Activated B cell treated with CpG ODN at 0.5 μM for 24 hours (primary cell): ENCODE results near the gene STAT4. TPM values are rescaled to one million over a fixed set of nuclear protein-coding genes. Genes with fewer than 3 reads are reported as not detected.

Experiments
- ATAC-seq: fragments of 200-7000 bp; cut with Tn5 transposase; one replicate; pipeline ENCODE4 v1.10.0; 2021; ENCODE audit warnings: low read depth, mild to moderate bottlenecking, moderate library complexity
- CTCF ChIA-PET: fragments of 350-600 bp; sonication (Branson Sonifier 250); formaldehyde crosslinking; loops from one replicate; lab custom pipeline; 2021; ENCODE audit warnings: antibody characterized with exemption; lab: Charles Lee
- POLR2A ChIA-PET: fragments of 350-600 bp; sonication (Branson Sonifier 250); formaldehyde crosslinking; loops from one replicate; lab custom pipeline; 2021; ENCODE audit warnings: antibody characterized with exemption; lab: Charles Lee
- DNase-seq: peaks from one replicate; pipeline ENCODE4 v3.0.0; 2022
- H3K27ac Mint-ChIP-seq: one replicate; pipeline ENCODE4 v1.8.0; 2020; ENCODE audit warnings: mixed read lengths
- H3K27me3 Mint-ChIP-seq: one replicate; pipeline ENCODE4 v1.8.0; 2021; ENCODE audit warnings: mixed read lengths
- H3K36me3 Mint-ChIP-seq: one replicate; pipeline ENCODE4 v1.8.0; 2021; ENCODE audit warnings: low read depth, mixed read lengths
- H3K4me1 Mint-ChIP-seq: one replicate; pipeline ENCODE4 v1.8.0; 2021; ENCODE audit warnings: mixed read lengths
- H3K4me3 Mint-ChIP-seq: one replicate; pipeline ENCODE4 v1.8.0; 2020; ENCODE audit warnings: mild to moderate bottlenecking, mixed read lengths
- H3K9me3 Mint-ChIP-seq: one replicate; pipeline ENCODE4 v1.8.0; 2020; ENCODE audit warnings: mixed read lengths
- intact Hi-C: fragments of 100-400 bp; cut with micrococcal nuclease; formaldehyde crosslinking; loops from one replicate; pipeline ENCODE4 v1.15.1; 2024
- total RNA-seq: library from RNA; stranded (reverse); gene quantifications from 2 replicates; pipeline ENCODE4 v1.2.3, GENCODE V29; 2022
- TF ChIP-seq, protein P1 (sequence below): fragments of 200-600 bp; IDR thresholded peaks from one replicate; pipeline ENCODE4 v1.8.0; 2022; ENCODE audit warnings: antibody characterized with exemption, mild to moderate bottlenecking

The STAT4 gene
- total RNA-seq, 1 donor from 2014 or later, result 16.5 TPM

GRCh38 chr2:191180276-191180675 is 29.5 kb upstream of the STAT4 start:
- H3K4me3 Mint-ChIP-seq, result no peak overlapping the region
- intact Hi-C loops, result no loop called here

GRCh38 chr2:191178806-191179514 is 28.2 kb upstream of the STAT4 start:
- Mint-ChIP-seq H3K4me3 (no peak overlapping the region), H3K27me3 (no peaks in the 10 kb centered on the region), H3K9me3 (no peaks in the 10 kb centered on the region), H3K36me3 (no peaks in the 10 kb centered on the region), H3K27ac (no peak overlapping the region), H3K4me1 (peaks cover 5% of the 10 kb centered on the region)
- POLR2A ChIA-PET, result no interaction called here
- ATAC-seq (no peak), DNase-seq (no peak)
- CTCF ChIA-PET, result no interaction called here
- TF ChIP-seq, protein P1, sequence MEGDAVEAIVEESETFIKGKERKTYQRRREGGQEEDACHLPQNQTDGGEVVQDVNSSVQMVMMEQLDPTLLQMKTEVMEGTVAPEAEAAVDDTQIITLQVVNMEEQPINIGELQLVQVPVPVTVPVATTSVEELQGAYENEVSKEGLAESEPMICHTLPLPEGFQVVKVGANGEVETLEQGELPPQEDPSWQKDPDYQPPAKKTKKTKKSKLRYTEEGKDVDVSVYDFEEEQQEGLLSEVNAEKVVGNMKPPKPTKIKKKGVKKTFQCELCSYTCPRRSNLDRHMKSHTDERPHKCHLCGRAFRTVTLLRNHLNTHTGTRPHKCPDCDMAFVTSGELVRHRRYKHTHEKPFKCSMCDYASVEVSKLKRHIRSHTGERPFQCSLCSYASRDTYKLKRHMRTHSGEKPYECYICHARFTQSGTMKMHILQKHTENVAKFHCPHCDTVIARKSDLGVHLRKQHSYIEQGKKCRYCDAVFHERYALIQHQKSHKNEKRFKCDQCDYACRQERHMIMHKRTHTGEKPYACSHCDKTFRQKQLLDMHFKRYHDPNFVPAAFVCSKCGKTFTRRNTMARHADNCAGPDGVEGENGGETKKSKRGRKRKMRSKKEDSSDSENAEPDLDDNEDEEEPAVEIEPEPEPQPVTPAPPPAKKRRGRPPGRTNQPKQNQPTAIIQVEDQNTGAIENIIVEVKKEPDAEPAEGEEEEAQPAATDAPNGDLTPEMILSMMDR, result no peak
- intact Hi-C loops, result no loop called here

More at GRCh38 chr2:191180276-191180675, 29.5 kb upstream of the STAT4 start:
- Mint-ChIP-seq H3K27ac (no peak overlapping the region), H3K9me3 (no peaks in the 10 kb centered on the region), H3K36me3 (no peaks in the 10 kb centered on the region), H3K27me3 (no peaks in the 10 kb centered on the region), H3K4me1 (peaks cover 5% of the 10 kb centered on the region)
- POLR2A ChIA-PET, result no interaction called here
- CTCF ChIA-PET, result no interaction called here
- ATAC-seq, result no peak
- no peak for DNase-seq
- TF ChIP-seq, protein P1, result no peak

DNA sequence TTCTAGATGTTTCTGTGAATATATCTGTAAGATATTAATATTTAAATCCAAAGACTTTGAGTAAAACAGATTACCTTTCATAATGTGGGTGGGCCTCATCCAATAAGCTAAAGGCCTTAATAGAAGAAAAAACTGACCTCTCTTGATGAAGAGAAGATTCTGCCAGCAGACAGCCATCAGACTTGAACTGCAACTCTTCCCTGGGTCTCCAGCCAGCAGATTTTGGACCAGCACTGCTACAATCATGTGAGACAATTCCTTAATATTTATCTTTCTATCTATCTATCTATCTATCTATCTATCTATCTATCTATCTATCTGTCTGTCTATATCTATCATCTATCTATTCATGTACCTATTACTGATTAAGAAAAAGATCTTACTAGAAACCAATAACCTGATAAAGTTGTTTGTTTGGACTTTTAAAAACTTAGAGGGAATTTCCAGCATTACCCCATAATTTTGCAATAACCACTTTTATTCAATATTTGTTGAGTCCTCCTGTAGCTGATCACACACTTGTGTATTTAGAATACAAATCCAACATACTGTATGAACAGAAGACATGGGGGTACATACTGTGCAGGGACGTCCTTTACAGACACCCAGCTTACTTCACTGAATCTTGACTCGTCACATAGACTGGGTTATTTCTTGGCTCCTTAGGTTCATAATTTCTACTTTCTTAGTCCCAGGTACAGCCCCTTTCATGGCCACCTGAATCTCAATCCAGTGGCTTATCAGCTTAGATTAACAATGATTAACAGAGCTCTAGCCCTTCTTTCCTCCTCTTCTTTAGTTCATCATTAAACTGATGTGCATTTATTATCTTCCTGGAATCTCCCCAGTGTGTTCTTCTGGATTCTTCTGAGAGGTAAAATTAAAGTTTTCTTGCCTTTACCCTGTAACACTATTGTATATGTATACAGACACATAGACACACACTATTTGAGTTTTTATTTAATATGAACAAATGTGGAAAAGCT is 27.2 kb upstream of the STAT4 start:
- H3K4me3 Mint-ChIP-seq, result no peak overlapping the region
- TF ChIP-seq, protein P1, result no peak
- H3K4me1 Mint-ChIP-seq, result peaks cover 5% of the 10 kb centered on the region
- H3K27ac Mint-ChIP-seq, result no peak overlapping the region
- H3K36me3 Mint-ChIP-seq, result no peaks in the 10 kb centered on the region
- ChIA-PET CTCF (no interaction called here), POLR2A (no interaction called here)
- ATAC-seq (no peak), DNase-seq (no peak)
- no peaks in the 10 kb centered on the region for H3K9me3 Mint-ChIP-seq
- H3K27me3 Mint-ChIP-seq, result no peaks in the 10 kb centered on the region
- intact Hi-C loops, result no loop called here

GRCh38 chr2:191176801-191177438 is 26.1 kb upstream of the STAT4 start:
- no peak for ATAC-seq
- POLR2A ChIA-PET, result no interaction called here
- H3K4me1 Mint-ChIP-seq, result peaks cover 5% of the 10 kb centered on the region

More at GRCh38 chr2:191176801-191177438, 26.1 kb upstream of the STAT4 start:
- H3K36me3 Mint-ChIP-seq, result no peaks in the 10 kb centered on the region
- CTCF ChIA-PET, result no interaction called here
- no peak for DNase-seq
- H3K27ac Mint-ChIP-seq, result no peak overlapping the region
- intact Hi-C loops, result no loop called here
- no peak overlapping the region for H3K4me3 Mint-ChIP-seq
- no peaks in the 10 kb centered on the region for H3K27me3 Mint-ChIP-seq
- H3K9me3 Mint-ChIP-seq, result no peaks in the 10 kb centered on the region
- TF ChIP-seq, protein P1, result no peak
